ENCODE data around the gene ADCK1.
A peak's percentile ranks its signal among the peaks of the same experiment; 100 is the strongest.

Gene ADCK1

DNA sequence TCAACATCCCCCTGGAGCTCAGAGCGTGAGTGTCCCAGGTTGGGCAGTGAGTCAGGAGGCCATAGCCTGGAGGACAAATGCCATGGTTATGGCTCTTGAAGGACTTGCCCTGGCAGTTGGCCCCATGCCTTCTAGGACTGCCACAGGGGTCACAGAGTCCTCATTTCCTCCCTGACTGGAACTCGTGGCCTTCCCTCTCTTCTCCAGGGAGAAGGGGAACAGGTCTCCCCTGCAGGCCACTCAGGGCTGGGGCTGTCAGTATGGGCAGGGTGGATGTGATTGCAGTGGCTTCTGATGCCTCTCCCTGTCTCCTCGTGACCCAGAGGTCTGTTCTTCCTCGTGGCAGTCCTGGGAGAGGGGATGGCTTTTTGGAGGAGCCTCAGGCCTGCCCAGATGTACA lies 70.7 kb downstream of the ADCK1 start:
- H3K4me1 ChIP-seq (ENCODE audit: control insufficient read depth in 5 of 5, insufficient read depth in 5 of 5, low read length in 5 of 5) = no peaks in the 10 kb centered on the region
- H3K4me3 ChIP-seq (ENCODE audit: low read depth in 1 of 5, low read length in 5 of 5) = no peak overlapping the region
- H3K9ac ChIP-seq (ENCODE audit: low read length in 5 of 5) = no peak overlapping the region
- H3K27ac ChIP-seq (ENCODE audit: low read depth, low read length) = no peak overlapping the region
- peaks cover 0 to 3% (median 0%) of the 10 kb centered on the region in 5 donors for H3K9me3 ChIP-seq (ENCODE audit: control insufficient read depth in 5 of 5, low read length in 5 of 5)
- H3K27me3 ChIP-seq (ENCODE audit: control insufficient read depth in 5 of 5, insufficient read depth in 4 of 5, low read length in 5 of 5) = no peaks in the 10 kb centered on the region
- H3K36me3 ChIP-seq (ENCODE audit: control insufficient read depth in 5 of 5, insufficient read depth in 5 of 5, low read length in 5 of 5) = peaks cover 0 to 9% (median 3%) of the 10 kb centered on the region in 5 donors

DNA sequence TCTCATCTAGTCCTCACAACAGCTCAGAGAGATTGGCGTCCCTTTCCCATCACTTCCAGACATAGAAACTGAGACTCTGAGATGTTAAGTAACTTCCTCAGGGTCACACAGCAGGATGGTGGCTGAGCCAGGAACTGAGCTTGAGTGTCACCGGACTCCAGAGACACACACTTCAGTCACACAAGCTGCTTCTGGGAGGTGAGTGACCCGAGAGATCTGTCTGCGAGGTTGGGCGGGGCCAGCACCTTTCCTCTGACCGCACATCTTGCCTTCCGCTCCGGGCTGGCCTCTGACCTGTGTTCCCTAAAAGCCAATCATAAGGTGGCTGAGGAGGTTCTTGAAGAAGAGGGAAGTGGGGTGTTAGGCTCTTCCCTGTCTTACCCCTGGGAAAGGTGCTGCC lies 72.2 kb downstream of the ADCK1 start:
- Histone ChIP-seq H3K36me3 (ENCODE audit: control insufficient read depth in 5 of 5, insufficient read depth in 5 of 5, low read length in 5 of 5) (peaks cover 0 to 11% (median 3%) of the 10 kb centered on the region in 5 donors), H3K4me3 (ENCODE audit: low read depth in 1 of 5, low read length in 5 of 5) (no peak overlapping the region), H3K9me3 (ENCODE audit: control insufficient read depth in 5 of 5, low read length in 5 of 5) (peaks cover 0 to 5% (median 2%) of the 10 kb centered on the region in 5 donors), H3K27ac (ENCODE audit: low read depth, low read length) (no peak overlapping the region), H3K27me3 (ENCODE audit: control insufficient read depth in 5 of 5, insufficient read depth in 4 of 5, low read length in 5 of 5) (no peaks in the 10 kb centered on the region), H3K4me1 (ENCODE audit: control insufficient read depth in 5 of 5, insufficient read depth in 5 of 5, low read length in 5 of 5) (no peaks in the 10 kb centered on the region), H3K9ac (ENCODE audit: low read length in 5 of 5) (no peak overlapping the region)

DNA sequence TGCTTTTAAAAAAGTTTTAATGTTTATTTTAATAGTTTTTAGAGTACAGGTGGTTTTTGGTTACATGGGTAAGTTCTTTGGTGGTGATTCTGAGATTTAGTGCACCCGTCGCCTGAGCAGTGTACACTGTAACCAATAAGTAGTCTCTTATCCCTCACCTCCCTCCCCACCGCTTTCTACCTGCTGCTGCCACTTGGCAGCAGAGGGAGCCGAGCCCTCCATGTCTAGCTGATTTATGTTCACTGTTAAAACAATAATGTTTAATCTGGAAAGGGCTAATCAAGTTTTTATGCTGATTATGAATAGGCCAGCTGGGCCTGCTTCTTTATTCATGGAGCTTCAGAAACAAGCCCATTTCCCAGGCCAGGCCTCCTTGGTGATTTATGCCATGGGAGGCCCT lies 73.1 kb downstream of the ADCK1 start:
- Histone ChIP-seq H3K36me3 (ENCODE audit: control insufficient read depth in 5 of 5, insufficient read depth in 5 of 5, low read length in 5 of 5) (peaks cover 0 to 5% (median 0%) of the 10 kb centered on the region in 5 donors), H3K27ac (ENCODE audit: low read depth, low read length) (no peak overlapping the region), H3K9ac (ENCODE audit: low read length in 5 of 5) (no peak overlapping the region), H3K27me3 (ENCODE audit: control insufficient read depth in 5 of 5, insufficient read depth in 4 of 5, low read length in 5 of 5) (no peaks in the 10 kb centered on the region), H3K9me3 (ENCODE audit: control insufficient read depth in 5 of 5, low read length in 5 of 5) (peaks cover 0 to 5% (median 2%) of the 10 kb centered on the region in 5 donors), H3K4me3 (ENCODE audit: low read depth in 1 of 5, low read length in 5 of 5) (no peak overlapping the region), H3K4me1 (ENCODE audit: control insufficient read depth in 5 of 5, insufficient read depth in 5 of 5, low read length in 5 of 5) (no peaks in the 10 kb centered on the region)

DNA sequence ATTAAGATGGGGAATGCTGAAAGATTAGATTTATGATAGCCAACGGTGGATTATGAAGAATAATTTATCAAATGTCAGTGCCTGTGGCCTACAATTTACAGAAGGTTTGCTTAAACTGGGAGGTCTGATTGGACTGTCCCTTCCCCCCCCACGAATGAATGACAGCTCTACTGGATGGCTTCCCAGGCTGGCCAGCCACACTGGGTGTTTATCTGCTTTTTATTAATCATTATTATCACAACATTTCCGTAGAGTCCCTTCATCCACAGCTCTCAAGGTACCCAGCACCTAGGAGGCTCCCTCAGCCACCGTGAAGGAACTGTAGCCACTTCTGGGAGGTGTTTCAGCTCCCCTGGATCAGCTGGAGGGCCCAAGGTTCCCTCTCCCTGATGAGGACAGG lies 78.9 kb downstream of the ADCK1 start:
- Histone ChIP-seq H3K9me3 (ENCODE audit: control insufficient read depth in 5 of 5, low read length in 5 of 5) (peaks cover 0 to 5% (median 2%) of the 10 kb centered on the region in 5 donors), H3K27ac (ENCODE audit: low read depth, low read length) (peak overlapping the region; percentile 12), H3K27me3 (ENCODE audit: control insufficient read depth in 5 of 5, insufficient read depth in 4 of 5, low read length in 5 of 5) (no peaks in the 10 kb centered on the region), H3K4me3 (ENCODE audit: low read depth in 1 of 5, low read length in 5 of 5) (no peak overlapping the region), H3K4me1 (ENCODE audit: control insufficient read depth in 5 of 5, insufficient read depth in 5 of 5, low read length in 5 of 5) (peaks cover 13 to 43% (median 33%) of the 10 kb centered on the region in 5 donors), H3K9ac (ENCODE audit: low read length in 5 of 5) (peak overlapping the region in 1 of 5 donors; percentile 16), H3K36me3 (ENCODE audit: control insufficient read depth in 5 of 5, insufficient read depth in 5 of 5, low read length in 5 of 5) (peaks cover 0 to 5% (median 0%) of the 10 kb centered on the region in 5 donors)

DNA sequence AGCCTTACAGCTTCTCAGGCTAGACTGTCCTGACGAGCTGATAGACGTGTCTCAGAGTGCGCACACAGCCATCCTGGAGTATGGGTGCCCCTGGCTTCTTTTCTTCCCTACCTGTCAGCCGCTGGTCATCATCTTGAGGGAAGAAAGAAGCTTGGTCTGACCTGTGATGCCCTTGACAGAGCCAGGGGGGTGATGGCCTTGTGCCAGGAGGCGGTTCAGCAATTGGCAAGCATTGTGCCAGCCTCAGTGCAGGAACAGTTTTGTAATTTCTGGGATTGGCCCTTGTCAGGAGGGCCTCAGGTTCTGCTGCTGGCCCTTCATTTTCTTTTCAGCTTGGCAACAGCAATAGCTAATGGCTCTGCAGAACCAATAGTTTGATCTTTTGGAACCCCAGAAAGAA lies 80.1 kb downstream of the ADCK1 start:
- H3K4me3 ChIP-seq (ENCODE audit: low read depth in 1 of 5, low read length in 5 of 5) = no peak overlapping the region
- peaks cover 13 to 47% (median 38%) of the 10 kb centered on the region in 5 donors for H3K4me1 ChIP-seq (ENCODE audit: control insufficient read depth in 5 of 5, insufficient read depth in 5 of 5, low read length in 5 of 5)
- no peaks in the 10 kb centered on the region for H3K27me3 ChIP-seq (ENCODE audit: control insufficient read depth in 5 of 5, insufficient read depth in 4 of 5, low read length in 5 of 5)
- H3K36me3 ChIP-seq (ENCODE audit: control insufficient read depth in 5 of 5, insufficient read depth in 5 of 5, low read length in 5 of 5) = peaks cover 0 to 5% (median 0%) of the 10 kb centered on the region in 5 donors
- H3K9ac ChIP-seq (ENCODE audit: low read length in 5 of 5) = no peak overlapping the region
- peak overlapping the region; percentile 66 for H3K27ac ChIP-seq (ENCODE audit: low read depth, low read length)
- peaks cover 0 to 5% (median 2%) of the 10 kb centered on the region in 5 donors for H3K9me3 ChIP-seq (ENCODE audit: control insufficient read depth in 5 of 5, low read length in 5 of 5)

DNA sequence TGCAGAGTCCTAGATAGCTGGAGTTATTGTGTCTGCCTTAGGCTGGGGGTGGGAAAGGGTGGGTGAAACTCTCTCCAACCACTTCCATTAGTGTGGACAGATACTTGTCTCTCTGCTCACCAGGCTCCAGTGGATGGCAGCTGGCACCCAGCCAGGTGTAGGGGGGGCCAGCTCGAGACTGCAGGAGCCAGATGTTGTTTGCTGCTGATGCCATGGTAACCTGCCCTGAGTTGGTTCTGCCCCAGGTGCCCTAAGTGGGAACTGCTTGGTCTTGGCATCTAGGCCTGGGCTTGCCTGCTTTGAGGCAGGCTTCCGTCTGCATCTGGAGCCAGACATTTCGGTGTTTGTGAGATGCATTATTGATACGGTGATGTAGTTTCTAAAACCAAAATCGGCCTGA lies 82.2 kb downstream of the ADCK1 start:
- no peaks in the 10 kb centered on the region for H3K27me3 ChIP-seq (ENCODE audit: control insufficient read depth in 5 of 5, insufficient read depth in 4 of 5, low read length in 5 of 5)
- H3K27ac ChIP-seq (ENCODE audit: low read depth, low read length) = peak overlapping the region; percentile 89
- H3K9ac ChIP-seq (ENCODE audit: low read length in 5 of 5) = no peak overlapping the region
- no peaks in the 10 kb centered on the region for H3K9me3 ChIP-seq (ENCODE audit: control insufficient read depth in 5 of 5, low read length in 5 of 5)
- peaks cover 13 to 47% (median 38%) of the 10 kb centered on the region in 5 donors for H3K4me1 ChIP-seq (ENCODE audit: control insufficient read depth in 5 of 5, insufficient read depth in 5 of 5, low read length in 5 of 5)
- H3K36me3 ChIP-seq (ENCODE audit: control insufficient read depth in 5 of 5, insufficient read depth in 5 of 5, low read length in 5 of 5) = peaks cover 0 to 4% (median 2%) of the 10 kb centered on the region in 5 donors
- H3K4me3 ChIP-seq (ENCODE audit: low read depth in 1 of 5, low read length in 5 of 5) = no peak overlapping the region

DNA sequence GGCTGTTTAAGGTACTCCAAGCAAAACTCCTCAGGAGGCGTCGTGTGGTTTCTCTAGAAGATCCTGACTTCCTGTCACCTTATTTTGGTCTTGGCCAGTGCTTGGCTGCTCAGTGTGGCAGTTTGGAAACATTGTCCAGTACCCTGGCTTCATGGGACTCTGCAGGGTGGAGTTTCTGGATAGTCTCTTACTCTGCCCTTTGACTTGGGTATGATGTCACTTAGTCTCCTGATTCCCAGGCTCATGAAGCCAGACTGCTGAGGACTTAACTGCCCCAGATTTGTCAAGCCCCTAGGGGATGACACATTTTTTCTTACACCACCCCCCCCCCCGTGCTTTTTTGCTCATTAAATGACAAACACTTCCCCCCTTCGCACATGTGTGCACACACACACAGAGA lies 82.7 kb downstream of the ADCK1 start:
- Histone ChIP-seq H3K27ac (ENCODE audit: low read depth, low read length) (peak overlapping the region; percentile 89), H3K9ac (ENCODE audit: low read length in 5 of 5) (peak overlapping the region in 2 of 5 donors; percentile 6 to 59), H3K4me3 (ENCODE audit: low read depth in 1 of 5, low read length in 5 of 5) (no peak overlapping the region), H3K4me1 (ENCODE audit: control insufficient read depth in 5 of 5, insufficient read depth in 5 of 5, low read length in 5 of 5) (peaks cover 13 to 47% (median 38%) of the 10 kb centered on the region in 5 donors), H3K9me3 (ENCODE audit: control insufficient read depth in 5 of 5, low read length in 5 of 5) (no peaks in the 10 kb centered on the region), H3K36me3 (ENCODE audit: control insufficient read depth in 5 of 5, insufficient read depth in 5 of 5, low read length in 5 of 5) (peaks cover 0 to 10% (median 6%) of the 10 kb centered on the region in 5 donors), H3K27me3 (ENCODE audit: control insufficient read depth in 5 of 5, insufficient read depth in 4 of 5, low read length in 5 of 5) (no peaks in the 10 kb centered on the region)

DNA sequence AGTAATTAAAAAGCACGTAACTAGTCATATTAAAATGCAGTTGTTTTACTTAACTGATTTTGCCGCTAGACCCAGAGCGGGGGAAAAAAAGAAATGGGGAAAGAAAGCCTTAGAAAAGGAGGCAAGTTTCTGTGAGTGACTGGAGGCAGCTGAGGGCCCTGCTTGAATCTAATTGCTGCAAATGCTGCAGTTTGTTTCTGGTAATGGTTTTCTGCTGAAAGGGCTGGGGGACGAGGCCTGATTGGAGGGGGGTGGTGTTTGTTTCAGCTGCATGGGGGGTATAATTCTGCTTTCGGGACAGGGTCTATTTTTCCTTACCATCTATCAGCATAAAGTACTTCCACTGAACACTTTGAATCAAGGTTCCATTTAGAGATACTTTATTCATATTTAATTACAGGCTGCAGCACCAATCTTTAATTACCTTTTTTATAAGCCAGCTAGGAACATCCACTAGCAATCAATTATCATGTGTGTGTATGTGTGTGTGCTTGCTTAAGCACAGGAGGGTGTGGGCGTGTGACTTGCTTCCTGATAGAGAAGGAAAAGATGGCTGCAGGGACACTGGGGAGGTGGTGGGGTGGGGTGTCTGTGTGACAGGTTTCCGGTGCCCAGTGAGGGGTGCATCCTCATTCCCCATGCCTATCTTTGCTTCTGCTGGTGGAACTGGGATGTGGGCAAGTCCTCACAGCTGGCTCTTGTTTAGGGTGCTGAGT lies 83.4 kb downstream of the ADCK1 start:
- peak overlapping the region in 2 of 5 donors; percentile 6 to 59 for H3K9ac ChIP-seq (ENCODE audit: low read length in 5 of 5)
- no peak overlapping the region for H3K4me3 ChIP-seq (ENCODE audit: low read depth in 1 of 5, low read length in 5 of 5)
- H3K4me1 ChIP-seq (ENCODE audit: control insufficient read depth in 5 of 5, insufficient read depth in 5 of 5, low read length in 5 of 5) = peaks cover 13 to 47% (median 38%) of the 10 kb centered on the region in 5 donors
- peaks cover 0 to 16% (median 11%) of the 10 kb centered on the region in 5 donors for H3K36me3 ChIP-seq (ENCODE audit: control insufficient read depth in 5 of 5, insufficient read depth in 5 of 5, low read length in 5 of 5)
- H3K27me3 ChIP-seq (ENCODE audit: control insufficient read depth in 5 of 5, insufficient read depth in 4 of 5, low read length in 5 of 5) = no peaks in the 10 kb centered on the region
- peak overlapping the region; percentile 89 for H3K27ac ChIP-seq (ENCODE audit: low read depth, low read length)
- H3K9me3 ChIP-seq (ENCODE audit: control insufficient read depth in 5 of 5, low read length in 5 of 5) = no peaks in the 10 kb centered on the region

DNA sequence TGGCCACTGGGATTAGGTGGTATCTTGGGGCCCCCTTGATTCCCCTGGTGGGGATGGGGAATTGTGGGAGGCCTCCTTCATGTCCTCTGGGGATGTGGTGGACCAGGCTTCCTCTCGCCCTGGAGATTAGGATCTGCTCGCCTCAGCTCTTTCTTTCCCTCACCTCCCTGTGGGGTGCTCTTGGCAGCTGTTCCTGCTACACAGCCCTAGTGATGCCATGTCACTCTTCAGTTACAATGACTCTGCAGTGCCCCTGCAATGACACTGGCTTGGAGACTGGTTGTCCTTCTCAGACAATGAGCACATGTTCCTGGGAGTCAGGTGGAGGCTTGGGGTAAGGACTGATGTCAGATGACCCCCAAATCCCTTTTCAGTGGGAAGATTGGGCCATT lies 83.9 kb downstream of the ADCK1 start:
- Histone ChIP-seq H3K9me3 (ENCODE audit: control insufficient read depth in 5 of 5, low read length in 5 of 5) (no peaks in the 10 kb centered on the region), H3K4me1 (ENCODE audit: control insufficient read depth in 5 of 5, insufficient read depth in 5 of 5, low read length in 5 of 5) (peaks cover 13 to 44% (median 37%) of the 10 kb centered on the region in 5 donors), H3K4me3 (ENCODE audit: low read depth in 1 of 5, low read length in 5 of 5) (no peak overlapping the region), H3K36me3 (ENCODE audit: control insufficient read depth in 5 of 5, insufficient read depth in 5 of 5, low read length in 5 of 5) (peaks cover 0 to 18% (median 11%) of the 10 kb centered on the region in 5 donors), H3K27me3 (ENCODE audit: control insufficient read depth in 5 of 5, insufficient read depth in 4 of 5, low read length in 5 of 5) (no peaks in the 10 kb centered on the region), H3K9ac (ENCODE audit: low read length in 5 of 5) (no peak overlapping the region), H3K27ac (ENCODE audit: low read depth, low read length) (peak overlapping the region; percentile 89)

DNA sequence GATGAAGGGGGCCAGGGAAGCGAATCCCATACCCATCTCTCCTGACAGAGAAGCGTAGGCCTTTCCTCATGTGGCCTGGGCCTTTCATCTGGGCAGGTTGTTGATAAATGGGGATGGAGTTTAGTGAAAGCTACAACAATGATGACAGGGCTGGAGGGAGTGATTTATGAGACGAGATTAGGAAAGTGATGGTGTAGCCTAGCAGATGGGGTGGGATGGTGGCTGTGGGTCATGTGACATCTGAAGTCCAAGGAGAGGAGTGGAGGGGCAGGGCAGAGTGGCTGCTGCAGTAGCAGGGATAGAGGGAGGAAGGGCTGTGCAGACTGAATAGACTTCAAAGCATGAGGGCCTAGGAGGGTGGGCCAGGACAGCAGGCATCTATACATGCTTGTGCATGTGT lies 85.5 kb downstream of the ADCK1 start:
- Histone ChIP-seq H3K9ac (ENCODE audit: low read length in 5 of 5) (no peak overlapping the region), H3K4me3 (ENCODE audit: low read depth in 1 of 5, low read length in 5 of 5) (no peak overlapping the region), H3K27me3 (ENCODE audit: control insufficient read depth in 5 of 5, insufficient read depth in 4 of 5, low read length in 5 of 5) (no peaks in the 10 kb centered on the region), H3K27ac (ENCODE audit: low read depth, low read length) (no peak overlapping the region), H3K36me3 (ENCODE audit: control insufficient read depth in 5 of 5, insufficient read depth in 5 of 5, low read length in 5 of 5) (peaks cover 0 to 20% (median 11%) of the 10 kb centered on the region in 5 donors), H3K4me1 (ENCODE audit: control insufficient read depth in 5 of 5, insufficient read depth in 5 of 5, low read length in 5 of 5) (peaks cover 8 to 38% (median 29%) of the 10 kb centered on the region in 5 donors), H3K9me3 (ENCODE audit: control insufficient read depth in 5 of 5, low read length in 5 of 5) (peaks cover 0 to 6% (median 5%) of the 10 kb centered on the region in 5 donors)
